GM15510 (cell line): Measurements from ENCODE around the gene ETV4.

Experiments used
- POLR2A ChIP-seq: IDR thresholded peaks from 3 replicates; pipeline ENCODE4 v1.6.1; 2011; ENCODE audit warnings: borderline replicate concordance; ENCODE audit not compliant: insufficient read length; ENCODE audit errors: extremely low read depth

ETV4 gene

DNA sequence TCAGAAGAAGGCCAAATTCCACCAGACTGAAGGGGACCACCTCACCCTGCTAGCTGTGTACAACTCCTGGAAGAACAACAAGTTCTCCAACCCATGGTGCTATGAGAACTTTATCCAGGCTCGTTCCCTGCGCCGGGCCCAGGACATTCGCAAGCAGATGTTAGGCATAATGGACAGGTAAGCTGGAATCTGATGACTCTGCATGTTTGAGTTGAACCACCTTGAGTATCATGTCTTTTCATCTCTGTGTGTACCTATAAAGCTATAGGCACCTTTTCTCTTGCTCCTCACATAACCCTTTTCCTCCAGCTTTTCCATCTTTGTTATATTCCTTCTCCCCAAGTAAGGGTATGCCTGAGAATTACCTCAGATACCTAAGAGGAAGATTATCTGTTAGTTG lies 24.8 kb downstream of the ETV4 start:
- TF ChIP-seq POLR2A, result no peak

GRCh38 chr17:43517615-43518386 lies 28.3 kb downstream of the ETV4 start:
- TF ChIP-seq POLR2A, result no peak

DNA sequence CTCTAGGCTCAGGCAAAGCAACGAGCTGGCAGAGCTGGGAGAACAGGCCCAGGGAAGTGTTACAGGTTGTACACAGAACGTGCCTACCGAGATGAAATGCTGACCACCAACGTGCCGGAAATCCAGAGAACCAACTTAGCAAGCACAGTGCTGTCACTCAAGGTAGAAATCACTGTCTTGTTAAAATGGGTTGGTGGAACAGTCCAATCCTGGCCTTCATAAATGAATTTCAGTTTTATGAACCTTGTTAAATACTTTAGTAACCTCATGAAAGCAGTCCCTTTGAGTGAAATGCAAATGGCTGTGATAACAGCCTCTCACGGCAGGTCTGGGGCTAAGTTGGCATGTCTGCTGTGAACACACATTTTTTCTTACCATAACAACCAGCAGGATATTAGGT lies 29.0 kb downstream of the ETV4 start:
- TF ChIP-seq POLR2A, result no peak

- TF ChIP-seq POLR2A, result no peak
Observed at GRCh38 chr17:43515656-43516055, 30.5 kb downstream of the ETV4 start.

- no peak for TF ChIP-seq POLR2A
Observed at GRCh38 chr17:43490621-43491020, 55.5 kb downstream of the ETV4 start.

DNA sequence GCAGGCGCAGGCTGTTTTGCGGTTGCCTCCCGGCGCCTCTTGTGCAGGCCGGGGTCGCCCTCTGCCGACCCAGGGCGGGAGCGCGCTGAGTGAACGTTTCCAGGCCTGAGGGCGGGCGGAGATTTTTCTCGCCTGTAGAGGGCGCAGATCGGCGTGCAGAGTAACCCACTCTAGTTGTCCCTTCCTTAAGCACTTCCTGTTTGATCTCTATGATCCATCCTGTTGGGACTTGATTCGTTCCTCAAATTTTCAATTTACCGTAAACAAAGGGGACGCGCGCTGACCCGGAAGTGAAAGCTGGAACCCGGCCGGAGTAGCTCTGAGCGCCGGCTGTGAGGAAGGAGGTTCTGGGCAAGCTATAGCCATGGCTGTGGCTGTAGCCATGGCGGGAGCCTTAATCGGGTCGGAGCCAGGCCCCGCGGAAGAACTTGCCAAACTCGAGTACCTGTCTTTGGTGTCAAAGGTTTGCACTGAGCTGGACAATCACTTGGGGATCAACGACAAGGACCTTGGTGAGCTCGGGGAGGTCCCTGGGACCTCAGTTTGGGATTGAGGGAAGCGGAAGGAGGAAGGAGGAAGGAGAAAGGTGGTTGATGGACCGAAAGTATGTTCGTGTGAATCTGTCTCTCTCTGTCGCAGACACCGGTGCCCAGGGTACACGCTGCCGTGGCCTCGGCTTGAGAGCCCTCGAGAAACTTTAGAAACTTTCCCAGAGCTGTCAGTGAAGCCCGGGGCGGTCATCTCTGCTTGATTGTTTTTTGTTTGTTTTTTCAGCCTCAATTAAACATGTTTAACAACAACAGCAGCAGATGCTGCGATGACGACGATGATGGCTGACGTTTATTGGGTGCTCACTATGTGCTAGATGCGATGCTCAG lies 62.2 kb downstream of the ETV4 start, which contains the start of gene DHX8:
Gene DHX8, plus strand, starts transcription at position 302 of the 878 bp plus-strand sequence. Its CDS starts 63 bp downstream, at position 365.
- peak; percentile 87 for TF ChIP-seq POLR2A

DNA sequence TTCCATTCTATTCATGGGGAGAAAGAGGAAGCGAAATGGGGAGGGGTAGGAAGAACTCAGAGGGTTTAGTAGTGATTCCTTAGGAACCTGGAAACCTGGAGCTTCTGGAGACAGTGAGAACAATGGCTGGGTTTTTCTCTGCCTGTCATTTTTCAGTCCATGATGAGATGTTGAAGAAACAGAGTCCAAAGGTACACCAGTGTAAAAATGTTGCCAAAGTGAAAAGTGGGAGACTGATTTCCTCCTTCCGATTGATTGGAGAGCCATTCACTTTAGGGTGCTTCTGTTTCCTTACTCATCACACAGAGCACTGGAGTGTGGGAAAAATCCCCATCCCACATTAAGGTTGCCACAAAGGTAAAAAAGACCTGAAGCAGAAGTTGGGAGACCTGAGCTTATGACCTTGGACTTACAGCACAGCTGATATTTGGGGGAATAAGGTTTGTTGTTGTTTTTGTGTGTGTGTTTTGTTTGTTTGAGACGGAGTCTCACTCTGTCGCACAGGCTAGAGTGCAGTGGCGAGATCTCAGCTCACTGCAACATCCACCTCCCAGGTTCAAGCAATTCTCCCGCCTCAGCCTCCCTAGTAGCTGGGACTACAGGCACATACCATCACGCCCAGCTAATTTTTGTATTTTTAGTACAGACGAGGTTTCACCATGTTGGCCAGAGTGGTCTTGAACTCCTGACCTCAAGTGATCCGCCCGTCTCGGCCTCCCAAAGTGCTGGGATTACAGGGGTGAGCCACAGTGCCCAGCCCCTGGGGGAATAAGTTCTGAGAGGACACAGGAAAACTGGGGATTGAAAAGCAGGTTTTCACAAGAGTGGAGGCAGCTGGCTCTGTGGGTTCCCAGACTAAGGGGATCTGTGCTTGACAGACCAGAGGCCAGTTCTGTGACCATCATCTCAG lies 63.8 kb downstream of the ETV4 start:
- no peak for TF ChIP-seq POLR2A

DNA sequence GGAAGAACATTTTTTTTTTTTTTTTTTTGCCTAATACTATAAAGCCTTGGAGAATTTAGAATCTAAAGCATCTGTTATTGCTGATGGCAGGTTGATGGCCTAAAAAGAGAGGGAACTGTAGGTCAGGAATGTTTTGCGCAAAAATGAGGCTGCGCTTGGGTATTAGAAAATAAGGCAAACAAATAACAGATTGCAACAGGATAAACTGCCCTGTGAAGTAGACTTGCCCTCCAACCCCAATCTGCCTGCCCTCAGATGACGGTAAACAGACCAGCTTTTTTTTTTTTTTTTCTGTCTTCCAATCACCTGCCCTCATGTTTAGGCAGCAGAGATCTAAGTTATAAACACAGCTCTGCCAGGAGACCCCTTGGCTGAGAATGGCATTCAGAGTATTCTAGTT lies 66.2 kb downstream of the ETV4 start:
- no peak for TF ChIP-seq POLR2A
